Neural cell (in vitro differentiated cells): Measurements from ENCODE around the gene ROR1.

ENCODE experiments used
- CTCF ChIP-seq: fragments of 450-650 bp; IDR thresholded peaks from 2 replicates; pipeline ENCODE4 v1.5.1; 2014; ENCODE audit warnings: antibody characterized with exemption, mild to moderate bottlenecking, moderate library complexity; ENCODE audit not compliant: poor library complexity, severe bottlenecking
- EP300 ChIP-seq: fragments of 450-650 bp; conservative IDR thresholded peaks from 2 replicates; pipeline ENCODE4 v1.6.1; 2014; ENCODE audit warnings: antibody characterized with exemption, mild to moderate bottlenecking, moderate library complexity; ENCODE audit not compliant: poor library complexity, severe bottlenecking
- EZH2 ChIP-seq: fragments of 200-600, 300-800 bp; shearing (Covaris generic), sonication (generic); IDR thresholded peaks from 2 replicates; pipeline ENCODE4 v1.6.1; 2014; ENCODE audit warnings: antibody characterized with exemption, low read length, borderline replicate concordance, mild to moderate bottlenecking; ENCODE audit not compliant: insufficient read depth, poor library complexity, severe bottlenecking
- POLR2AphosphoS5 ChIP-seq: IDR thresholded peaks from 2 replicates; pipeline ENCODE4 v1.6.1; 2012
- RAD21 ChIP-seq: fragments of 450-650 bp; conservative IDR thresholded peaks from 2 replicates; pipeline ENCODE4 v1.6.1; 2014; ENCODE audit warnings: antibody characterized with exemption, mild to moderate bottlenecking, moderate library complexity
- TAF1 ChIP-seq: IDR thresholded peaks from 2 replicates; pipeline ENCODE4 v1.6.1; 2012; ENCODE audit warnings: low read depth

DNA sequence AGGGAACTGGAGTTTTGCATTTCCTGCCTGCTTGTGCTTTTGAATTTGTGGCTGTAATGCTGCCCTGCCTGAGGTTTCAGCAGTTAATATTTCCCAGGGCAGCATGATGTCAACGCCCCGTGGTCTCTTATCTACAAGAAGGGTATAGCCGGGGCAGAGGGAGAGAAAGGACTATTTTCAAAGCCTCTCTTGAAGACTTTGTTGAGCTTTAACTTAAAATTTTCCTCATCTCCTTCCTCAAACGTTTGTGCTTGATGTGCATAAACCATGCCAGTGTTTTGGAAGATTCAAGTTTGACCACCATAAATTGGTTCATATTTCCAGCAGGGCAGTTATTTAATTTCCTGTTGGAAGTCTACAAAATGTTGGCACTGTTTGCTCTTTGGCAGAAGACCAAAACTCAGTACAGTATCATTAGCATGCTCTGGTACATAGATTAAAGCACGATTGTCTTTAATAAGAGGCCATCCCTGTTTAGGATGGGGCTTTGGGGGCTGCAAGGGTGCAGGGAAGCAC lies 43.4 kb downstream of the ROR1 start:
- TF ChIP-seq CTCF (no peak), TAF1 (no peak), POLR2AphosphoS5 (no peak), RAD21 (no peak), EP300 (no peak), EZH2 (no peak)
